ENCODE measurements around the gene SPRN.
A peak's percentile ranks its signal among the peaks of the same experiment; 100 is the strongest.

Gene SPRN

GRCh38 chr10:133373174-133374090 lies 51.0 kb downstream of the SPRN start, which contains the start of gene ECHS1:
ECHS1 (minus strand) TSS chr10:133373354; CDS start chr10:133373333, 21 bp downstream.
- H3K4me3 ChIP-seq (ENCODE audit: low read depth, low read length) = peak within 1 kb of the TSS; percentile 62
- peak; percentile 62 for DNase-seq (ENCODE audit: low read depth)

- DNase-seq (ENCODE audit: low read depth) = no peak
- H3K4me3 ChIP-seq (ENCODE audit: low read depth, low read length) = peak overlapping the region; percentile 62
Measured at GRCh38 chr10:133372507-133372906, 51.9 kb downstream of the SPRN start.
